Osteoblast (primary cell): Measurements from ENCODE around the gene INO80C. TPM values are rescaled to one million over a fixed set of nuclear protein-coding genes. Genes with fewer than 3 reads are reported as not detected.
A peak's percentile ranks its signal among the peaks of the same experiment; 100 is the strongest.

ENCODE experiments used
- DNase-seq: peaks from one replicate; pipeline ENCODE4 v3.0.0; 2011; ENCODE audit warnings: low spot score, mixed read lengths; ENCODE audit not compliant: insufficient read length; ENCODE audit errors: missing footprints
- H2AFZ ChIP-seq: 2 replicates; pipeline ENCODE4 v1.6.0; 2011; ENCODE audit warnings: mild to moderate bottlenecking, low read length
- H3K27ac ChIP-seq: 2 replicates; pipeline ENCODE4 v1.5.1; 2011; ENCODE audit warnings: mild to moderate bottlenecking, low read depth, low read length, moderate library complexity
- H3K27me3 ChIP-seq: 2 replicates; pipeline ENCODE4 v1.6.0; 2012; ENCODE audit warnings: mild to moderate bottlenecking, control low read depth, inconsistent platforms, low read length, moderate library complexity; ENCODE audit not compliant: insufficient read depth
- H3K36me3 ChIP-seq: 2 replicates; pipeline ENCODE4 v1.5.1; 2011; ENCODE audit warnings: mild to moderate bottlenecking, low read length, control low read depth, moderate library complexity; ENCODE audit not compliant: insufficient read depth
- H3K4me1 ChIP-seq: 2 replicates; pipeline ENCODE4 v1.5.1; 2011; ENCODE audit warnings: mild to moderate bottlenecking, low read length, control low read depth, moderate library complexity; ENCODE audit not compliant: insufficient read depth
- H3K4me2 ChIP-seq: 2 replicates; pipeline ENCODE4 v1.6.0; 2011; ENCODE audit warnings: mild to moderate bottlenecking, low read length; ENCODE audit not compliant: insufficient read depth
- H3K4me3 ChIP-seq: fragments of 200-600 bp; sonication (generic); 3 replicates; pipeline ENCODE4 v1.5.1; 2012; ENCODE audit warnings: mild to moderate bottlenecking, low read length, inconsistent platforms; ENCODE audit not compliant: insufficient read depth
- H3K79me2 ChIP-seq: 2 replicates; pipeline ENCODE4 v1.6.0; 2012; ENCODE audit warnings: mild to moderate bottlenecking, low read length, control low read depth, inconsistent platforms; ENCODE audit not compliant: insufficient read depth
- H3K9me3 ChIP-seq: 2 replicates; pipeline ENCODE4 v1.5.1; 2011; ENCODE audit warnings: low read depth, low read length, control low read depth
- H4K20me1 ChIP-seq: 2 replicates; pipeline ENCODE4 v1.6.0; 2012; ENCODE audit warnings: mild to moderate bottlenecking, low read length, control low read depth; ENCODE audit not compliant: insufficient read depth
- total RNA-seq: library from RNA; depleted of rRNA; stranded (reverse); fragments of >200 nt; gene quantifications from 2 replicates; pipeline ENCODE4 v1.2.3, GENCODE V29; 2012
- TF ChIP-seq, protein P1 (sequence below): IDR thresholded peaks from 2 replicates; pipeline ENCODE4 v1.5.1; 2011; ENCODE audit warnings: mild to moderate bottlenecking, low read depth, low read length, moderate library complexity; ENCODE audit errors: extremely low read depth

Gene INO80C
- total RNA-seq, 1 donor: 9.0 TPM

DNA sequence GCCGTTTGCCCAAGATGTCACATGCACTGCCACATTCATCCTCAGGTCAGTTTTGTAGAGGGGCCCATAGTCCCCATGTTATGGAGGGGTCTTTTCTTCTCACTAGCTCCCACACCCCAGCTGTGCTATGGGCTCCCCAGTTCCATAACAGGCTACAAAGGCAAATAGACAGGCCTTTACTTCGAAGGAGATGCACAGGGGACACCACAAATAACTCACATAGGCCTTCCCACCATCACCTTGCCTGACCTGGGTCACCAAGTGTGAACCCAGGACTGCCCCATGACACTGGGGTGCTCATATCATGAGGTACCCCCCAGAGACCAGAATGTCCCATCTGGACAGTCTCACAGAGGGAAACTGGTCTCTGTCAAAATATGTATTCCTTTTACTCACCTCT, 15.0 kb upstream of the INO80C start:
- DNase-seq: no peak
- TF ChIP-seq, protein P1, sequence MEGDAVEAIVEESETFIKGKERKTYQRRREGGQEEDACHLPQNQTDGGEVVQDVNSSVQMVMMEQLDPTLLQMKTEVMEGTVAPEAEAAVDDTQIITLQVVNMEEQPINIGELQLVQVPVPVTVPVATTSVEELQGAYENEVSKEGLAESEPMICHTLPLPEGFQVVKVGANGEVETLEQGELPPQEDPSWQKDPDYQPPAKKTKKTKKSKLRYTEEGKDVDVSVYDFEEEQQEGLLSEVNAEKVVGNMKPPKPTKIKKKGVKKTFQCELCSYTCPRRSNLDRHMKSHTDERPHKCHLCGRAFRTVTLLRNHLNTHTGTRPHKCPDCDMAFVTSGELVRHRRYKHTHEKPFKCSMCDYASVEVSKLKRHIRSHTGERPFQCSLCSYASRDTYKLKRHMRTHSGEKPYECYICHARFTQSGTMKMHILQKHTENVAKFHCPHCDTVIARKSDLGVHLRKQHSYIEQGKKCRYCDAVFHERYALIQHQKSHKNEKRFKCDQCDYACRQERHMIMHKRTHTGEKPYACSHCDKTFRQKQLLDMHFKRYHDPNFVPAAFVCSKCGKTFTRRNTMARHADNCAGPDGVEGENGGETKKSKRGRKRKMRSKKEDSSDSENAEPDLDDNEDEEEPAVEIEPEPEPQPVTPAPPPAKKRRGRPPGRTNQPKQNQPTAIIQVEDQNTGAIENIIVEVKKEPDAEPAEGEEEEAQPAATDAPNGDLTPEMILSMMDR: no peak
- Histone ChIP-seq H2AFZ (peak overlapping the region; percentile 66), H3K79me2 (no peaks in the 10 kb centered on the region), H3K4me2 (no peak overlapping the region), H4K20me1 (no peaks in the 10 kb centered on the region), H3K4me1 (peaks cover 31% of the 10 kb centered on the region), H3K27me3 (no peaks in the 10 kb centered on the region), H3K4me3 (no peak overlapping the region), H3K36me3 (no peaks in the 10 kb centered on the region), H3K27ac (peak overlapping the region; percentile 68), H3K9me3 (no peaks in the 10 kb centered on the region)

DNA sequence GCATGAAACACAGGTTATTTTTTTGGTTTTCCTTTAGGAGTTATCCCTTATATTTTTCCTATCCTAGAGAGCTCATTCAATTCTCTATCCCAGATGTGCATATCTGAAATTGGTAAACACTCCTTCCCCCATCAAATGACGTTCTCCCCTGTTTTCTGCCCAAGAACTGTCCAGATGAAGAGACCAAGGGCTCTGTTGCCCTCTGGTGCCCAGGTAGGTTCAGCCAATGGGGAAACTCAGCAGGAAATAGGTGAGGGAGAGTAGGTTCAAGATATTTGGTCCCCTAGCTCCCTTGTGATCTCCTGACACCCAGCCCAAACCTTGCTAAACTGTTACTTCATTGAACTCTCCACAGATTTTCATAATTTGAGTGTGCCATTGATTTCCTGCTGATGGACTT, 14.1 kb upstream of the INO80C start:
- peaks cover 31% of the 10 kb centered on the region for H3K4me1 ChIP-seq
- no peaks in the 10 kb centered on the region for H3K9me3 ChIP-seq
- no peaks in the 10 kb centered on the region for H3K27me3 ChIP-seq
- no peak overlapping the region for H3K27ac ChIP-seq
- H3K4me3 ChIP-seq: no peak overlapping the region
- H3K4me2 ChIP-seq: no peak overlapping the region
- H2AFZ ChIP-seq: no peak overlapping the region
- H3K36me3 ChIP-seq: no peaks in the 10 kb centered on the region
- TF ChIP-seq, protein P1: no peak
- no peaks in the 10 kb centered on the region for H3K79me2 ChIP-seq
- H4K20me1 ChIP-seq: no peaks in the 10 kb centered on the region
- no peak for DNase-seq

DNA sequence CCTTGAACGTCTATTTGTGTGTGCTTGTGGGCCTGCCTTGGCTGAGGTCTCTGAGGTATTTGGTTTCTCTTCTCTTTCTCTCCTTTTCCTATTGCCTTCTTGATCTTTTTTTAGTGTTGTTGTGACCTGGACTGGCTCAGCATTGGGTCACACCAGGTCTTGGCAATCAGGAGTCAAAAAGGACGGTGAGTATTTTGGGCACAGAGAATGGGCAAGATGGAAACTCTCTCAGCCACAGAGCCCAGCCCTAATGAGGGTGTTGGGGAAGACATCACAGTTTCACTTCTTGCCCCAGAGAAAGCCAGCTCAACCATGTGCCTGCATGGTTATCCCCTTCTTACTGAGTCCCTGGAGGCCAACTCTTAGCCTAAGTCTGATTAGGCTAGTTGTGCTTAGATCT, 13.7 kb upstream of the INO80C start:
- Histone ChIP-seq H3K27me3 (no peaks in the 10 kb centered on the region), H3K4me3 (no peak overlapping the region), H3K27ac (no peak overlapping the region), H2AFZ (no peak overlapping the region), H3K9me3 (no peaks in the 10 kb centered on the region), H3K4me2 (no peak overlapping the region), H3K36me3 (no peaks in the 10 kb centered on the region), H4K20me1 (no peaks in the 10 kb centered on the region), H3K4me1 (peaks cover 31% of the 10 kb centered on the region), H3K79me2 (no peaks in the 10 kb centered on the region)
- DNase-seq: no peak
- TF ChIP-seq, protein P1: no peak

DNA sequence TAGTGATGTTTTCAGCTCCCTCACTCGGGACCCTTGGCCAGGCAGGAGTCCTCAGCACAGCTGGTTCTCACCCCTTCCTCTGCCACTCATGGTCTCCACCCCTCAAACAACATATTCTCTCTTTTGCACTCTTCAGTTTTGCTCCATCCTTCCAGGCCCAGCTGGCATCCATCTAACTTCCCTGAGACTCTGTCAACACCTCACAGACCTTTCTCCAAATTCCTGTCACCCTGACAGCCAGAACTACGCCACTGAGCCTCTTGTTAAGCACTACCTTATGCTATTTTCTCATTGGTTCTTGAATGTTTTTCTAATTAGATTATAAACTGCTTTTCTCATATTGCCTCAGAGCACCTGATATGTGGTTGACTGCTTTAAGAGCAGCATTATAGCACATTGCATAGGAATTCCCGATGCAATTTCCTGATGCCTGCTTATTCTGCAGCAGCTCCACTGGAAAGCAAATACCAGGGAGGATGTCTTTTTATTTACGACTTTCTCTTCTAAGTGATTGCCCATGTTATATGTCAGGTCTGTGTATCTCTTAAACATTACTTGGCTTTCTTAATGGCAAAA, 12.4 kb upstream of the INO80C start:
- Histone ChIP-seq H3K27ac (no peak overlapping the region), H3K9me3 (no peaks in the 10 kb centered on the region), H3K27me3 (no peaks in the 10 kb centered on the region), H3K4me2 (no peak overlapping the region), H3K4me1 (peaks cover 25% of the 10 kb centered on the region), H3K79me2 (no peaks in the 10 kb centered on the region), H3K36me3 (no peaks in the 10 kb centered on the region), H3K4me3 (no peak overlapping the region), H4K20me1 (no peaks in the 10 kb centered on the region), H2AFZ (no peak overlapping the region)
- DNase-seq: no peak
- TF ChIP-seq, protein P1: no peak
